Activated CD8-positive, alpha-beta memory T cell treated with anti-CD3 and anti-CD28 coated beads, Interleukin-2, amount 50 U/mL, for 24 hours (primary cell): ENCODE measurements around the gene PAK4.
"Not testable (repeated sequence)": the region's sequence is repeated elsewhere in the genome, so short reads cannot be mapped to it uniquely, and the experiment has no call there.

Source experiments
- DNase-seq: peaks from one replicate; pipeline ENCODE4 v3.0.0-alpha.2; 2020; ENCODE audit errors: extremely low read depth

The PAK4 gene

GRCh38 chr19:39100500-39101166, 25.0 kb upstream of the PAK4 start:
- no peak for DNase-seq

GRCh38 chr19:39103151-39103550, 22.4 kb upstream of the PAK4 start:
- no peak for DNase-seq

GRCh38 chr19:39104186-39104596, 21.4 kb upstream of the PAK4 start:
- no peak for DNase-seq

- no peak for DNase-seq
Measured at GRCh38 chr19:39106194-39106593, 19.4 kb upstream of the PAK4 start.

GRCh38 chr19:39109641-39110040, 15.9 kb upstream of the PAK4 start:
- no peak for DNase-seq

- DNase-seq, result peak; percentile 33
Measured at GRCh38 chr19:39110263-39110967, 15.2 kb upstream of the PAK4 start.

GRCh38 chr19:39111593-39112199, 13.9 kb upstream of the PAK4 start:
- DNase-seq, result no peak

GRCh38 chr19:39112338-39112890, 13.2 kb upstream of the PAK4 start:
- no peak for DNase-seq

- no peak for DNase-seq
Measured at GRCh38 chr19:39113199-39113598, 12.4 kb upstream of the PAK4 start.

- no peak for DNase-seq
Measured at GRCh38 chr19:39115105-39115847, 10.3 kb upstream of the PAK4 start.

GRCh38 chr19:39117023-39117422, 8.6 kb upstream of the PAK4 start:
- not testable (repeated sequence) for DNase-seq

- no peak for DNase-seq
Measured at GRCh38 chr19:39119830-39120229, 5.8 kb upstream of the PAK4 start.

- DNase-seq, result no peak
Measured at GRCh38 chr19:39122934-39123731, 2.5 kb upstream of the PAK4 start.

GRCh38 chr19:39124136-39124764, 1.3 kb upstream of the PAK4 start:
- no peak for DNase-seq

GRCh38 chr19:39125199-39125553, 410 bp upstream of the PAK4 start:
- DNase-seq, result no peak

- no peak for DNase-seq
Measured at GRCh38 chr19:39126312-39127187, 964 bp downstream of the PAK4 start.

GRCh38 chr19:39127812-39128515, 2.4 kb downstream of the PAK4 start:
- no peak for DNase-seq

- no peak for DNase-seq
Measured at GRCh38 chr19:39128516-39129079, 3.0 kb downstream of the PAK4 start.

GRCh38 chr19:39129116-39129515, 3.5 kb downstream of the PAK4 start:
- no peak for DNase-seq
